ENCODE measurements around the gene BOLA1. TPM values are rescaled to one million over a fixed set of nuclear protein-coding genes. Genes with fewer than 3 reads are reported as not detected.

The BOLA1 gene
- total RNA-seq, 1 experiment from 2014 or later, result 20.4 TPM

- Histone ChIP-seq H3K27ac (ENCODE audit: low read depth, low read length) (no peak overlapping the region), H4K20me1 (ENCODE audit: insufficient read depth) (peaks cover 5% of the 10 kb centered on the region; the same call in 1 of the 2 replicates), H3K9me3 (ENCODE audit: control insufficient read depth in 1 of 2, insufficient read depth in 1 of 2, low read depth in 1 of 2, low read length in 2 of 2) (no peaks in the 10 kb centered on the region), H3K4me3 (replicated peaks in 1 of 2; ENCODE audit: low read depth in 1 of 2, low read length in 2 of 2) (peak overlapping the region; percentile 89 to 99), H3K79me2 (ENCODE audit: insufficient read depth, low read length) (peaks cover 44% of the 10 kb centered on the region), H3K9me2 (ENCODE audit: insufficient read depth) (no peaks in the 10 kb centered on the region), H3K4me1 (ENCODE audit: control insufficient read depth in 1 of 2, insufficient read depth in 2 of 2, low read length in 2 of 2) (peaks cover 9 to 22% of the 10 kb centered on the region in 2 experiments; a peak in 3 of 4 replicates), H3K27me3 (ENCODE audit: insufficient read depth, low read length) (no peaks in the 10 kb centered on the region), H2AFZ (ENCODE audit: low read depth, low read length, poor library complexity, severe bottlenecking) (no peak overlapping the region), H3K4me2 (ENCODE audit: low read length) (peak overlapping the region; percentile 92), H3K36me3 (ENCODE audit: control insufficient read depth in 1 of 2, insufficient read depth in 2 of 2, low read length in 2 of 2) (peaks cover 36 to 45% of the 10 kb centered on the region in 2 experiments; a peak in 3 of 4 replicates), H3K9ac (ENCODE audit: low read length) (peak overlapping the region; percentile 88)
- RAD21 ChIA-PET (ENCODE audit: low non-redundant PET in 1 of 2, low total read pairs in 2 of 2, uncharacterized antibody in 2 of 2, unreplicated experiment in 2 of 2), result no interaction called here
- DNase-seq (ENCODE audit: low read depth, low spot score) (no peak), ATAC-seq (no peak)
- CTCF ChIA-PET, result no interaction called here
- TSS peak; percentile 61 for BruUV-seq (replicated peaks)
- TF ChIP-seq ZNF274 (IDR thresholded peaks at IDR 0.05; ENCODE audit: low read depth, low read length) (no peak), ZBTB33 (IDR thresholded peaks at IDR 0.05; ENCODE audit: extremely low read depth, insufficient replicate concordance, low read length) (no peak), JUND (IDR thresholded peaks at IDR 0.05) (no peak), CTCF (IDR thresholded peaks at IDR 0.05 in 2 of 3, conservative IDR thresholded peaks at IDR 0.05 in 1 of 3; ENCODE audit: borderline replicate concordance in 1 of 3, insufficient read depth in 1 of 3, low read depth in 2 of 3, low read length in 2 of 3) (no peak), CEBPB (IDR thresholded peaks at IDR 0.05; ENCODE audit: low read depth) (no peak), CBX3 (IDR thresholded peaks at IDR 0.05; ENCODE audit: low read depth) (no peak), ATF3 (IDR thresholded peaks at IDR 0.05) (no peak), POLR2A (IDR thresholded peaks at IDR 0.05; ENCODE audit: borderline replicate concordance, extremely low read depth, insufficient read depth, insufficient read length) (no peak), ELF1 (IDR thresholded peaks at IDR 0.05; ENCODE audit: borderline replicate concordance, low read depth) (no peak), RAD21 (IDR thresholded peaks at IDR 0.05; ENCODE audit: low read depth) (no peak), EGR1 (IDR thresholded peaks at IDR 0.05; ENCODE audit: low read depth) (no peak), YY1 (IDR thresholded peaks at IDR 0.05; ENCODE audit: extremely low read depth, insufficient replicate concordance, low read depth, low read length) (no peak), SRF (IDR thresholded peaks at IDR 0.05; ENCODE audit: low read depth) (no peak), SIN3A (IDR thresholded peaks at IDR 0.05; ENCODE audit: low read depth) (no peak)
- TF ChIP-seq, protein P1, sequence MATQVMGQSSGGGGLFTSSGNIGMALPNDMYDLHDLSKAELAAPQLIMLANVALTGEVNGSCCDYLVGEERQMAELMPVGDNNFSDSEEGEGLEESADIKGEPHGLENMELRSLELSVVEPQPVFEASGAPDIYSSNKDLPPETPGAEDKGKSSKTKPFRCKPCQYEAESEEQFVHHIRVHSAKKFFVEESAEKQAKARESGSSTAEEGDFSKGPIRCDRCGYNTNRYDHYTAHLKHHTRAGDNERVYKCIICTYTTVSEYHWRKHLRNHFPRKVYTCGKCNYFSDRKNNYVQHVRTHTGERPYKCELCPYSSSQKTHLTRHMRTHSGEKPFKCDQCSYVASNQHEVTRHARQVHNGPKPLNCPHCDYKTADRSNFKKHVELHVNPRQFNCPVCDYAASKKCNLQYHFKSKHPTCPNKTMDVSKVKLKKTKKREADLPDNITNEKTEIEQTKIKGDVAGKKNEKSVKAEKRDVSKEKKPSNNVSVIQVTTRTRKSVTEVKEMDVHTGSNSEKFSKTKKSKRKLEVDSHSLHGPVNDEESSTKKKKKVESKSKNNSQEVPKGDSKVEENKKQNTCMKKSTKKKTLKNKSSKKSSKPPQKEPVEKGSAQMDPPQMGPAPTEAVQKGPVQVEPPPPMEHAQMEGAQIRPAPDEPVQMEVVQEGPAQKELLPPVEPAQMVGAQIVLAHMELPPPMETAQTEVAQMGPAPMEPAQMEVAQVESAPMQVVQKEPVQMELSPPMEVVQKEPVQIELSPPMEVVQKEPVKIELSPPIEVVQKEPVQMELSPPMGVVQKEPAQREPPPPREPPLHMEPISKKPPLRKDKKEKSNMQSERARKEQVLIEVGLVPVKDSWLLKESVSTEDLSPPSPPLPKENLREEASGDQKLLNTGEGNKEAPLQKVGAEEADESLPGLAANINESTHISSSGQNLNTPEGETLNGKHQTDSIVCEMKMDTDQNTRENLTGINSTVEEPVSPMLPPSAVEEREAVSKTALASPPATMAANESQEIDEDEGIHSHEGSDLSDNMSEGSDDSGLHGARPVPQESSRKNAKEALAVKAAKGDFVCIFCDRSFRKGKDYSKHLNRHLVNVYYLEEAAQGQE (IDR thresholded peaks at IDR 0.05; ENCODE audit: low read depth), result no peak
- POLR2A ChIA-PET, result no interaction called here
- intact Hi-C loops (cut with micrococcal nuclease), result no loop called here
Measured at GRCh38 chr1:149926296-149926695, 26.9 kb downstream of the BOLA1 start.

Measured in HCT116 (cell line).